Activated B cell treated with CpG ODN at 0.5 μM for 24 hours (primary cell): ENCODE data around the gene FBXL13. TPM values are rescaled to one million over a fixed set of nuclear protein-coding genes. Genes with fewer than 3 reads are reported as not detected.

Experiments used
- total RNA-seq: library from RNA; stranded (reverse); gene quantifications from 2 replicates; pipeline ENCODE4 v1.2.3, GENCODE V29; 2022

Gene FBXL13
- total RNA-seq, 1 donor from 2014 or later: 2.9 TPM

Other genes with a start within 250 kb of the FBXL13 start
- 0.16 and 0.34 TPM in 2 replicates for gene LRRC17, start 161.8 kb downstream of the FBXL13 start, total RNA-seq
- 24.9 and 26.7 TPM in 2 replicates for gene ARMC10, start 344 bp upstream of the FBXL13 start, total RNA-seq
- gene NAPEPLD, start 74.3 kb upstream of the FBXL13 start, total RNA-seq: 14.4 and 15.4 TPM in 2 replicates
- 76.9 and 80.8 TPM in 2 replicates for gene PMPCB, start 222.6 kb upstream of the FBXL13 start, total RNA-seq